GM19395 (cell line): Measurements from ENCODE around the gene NPIPA1.
"Not testable (repeated sequence)": the region's sequence is repeated elsewhere in the genome, so short reads cannot be mapped to it uniquely, and the experiment has no call there.

Experiments
- ATAC-seq: cut with Tn5 transposase; IDR thresholded peaks from one replicate; pipeline ENCODE4 v1.9.1; 2021; ENCODE audit warnings: mild to moderate bottlenecking, moderate library complexity; ENCODE audit not compliant: unreplicated experiment

Gene NPIPA1

GRCh38 chr16:14975418-14976194 lies 38.4 kb downstream of the NPIPA1 start:
- not testable (repeated sequence) for ATAC-seq

DNA sequence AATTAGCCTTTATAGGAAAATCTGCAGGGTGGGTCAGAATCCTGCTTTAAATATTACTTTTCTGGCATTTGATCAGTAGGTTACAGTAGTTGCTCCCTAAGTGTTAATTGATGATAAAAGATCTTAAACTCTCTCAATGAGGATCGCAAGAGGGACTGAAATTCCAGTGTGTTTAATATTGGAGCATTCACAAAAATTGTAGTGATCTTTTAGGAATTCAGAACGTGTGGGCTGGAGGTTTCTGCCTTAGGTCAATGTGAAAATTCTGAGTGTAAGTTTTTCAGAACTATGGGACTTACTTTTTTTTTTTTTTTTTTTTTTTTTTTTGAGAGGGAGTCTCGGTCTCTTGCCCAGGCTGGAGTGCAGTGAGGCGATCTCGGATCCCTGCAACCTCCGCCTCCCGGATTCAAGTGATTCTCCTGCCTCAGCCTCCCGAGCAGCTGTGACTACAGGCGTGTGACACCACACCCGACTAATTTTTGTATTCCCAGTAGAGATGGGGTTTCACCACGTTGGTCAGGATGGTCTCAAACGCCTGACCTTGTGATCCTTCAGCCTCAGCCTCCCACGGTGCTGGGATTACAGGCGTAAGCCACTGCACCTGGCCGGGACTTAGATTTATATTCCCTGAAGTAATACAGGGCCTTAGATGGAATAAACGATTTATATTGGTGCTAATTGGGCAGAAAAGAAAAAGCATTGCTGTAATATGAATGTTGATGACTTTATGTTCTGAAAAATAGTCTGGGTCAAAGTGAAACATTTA lies 39.9 kb downstream of the NPIPA1 start:
- ATAC-seq = not testable (repeated sequence)

- ATAC-seq = not testable (repeated sequence)
These were observed 41.0 kb downstream of the NPIPA1 start for GRCh38 chr16:14978281-14978680.

DNA sequence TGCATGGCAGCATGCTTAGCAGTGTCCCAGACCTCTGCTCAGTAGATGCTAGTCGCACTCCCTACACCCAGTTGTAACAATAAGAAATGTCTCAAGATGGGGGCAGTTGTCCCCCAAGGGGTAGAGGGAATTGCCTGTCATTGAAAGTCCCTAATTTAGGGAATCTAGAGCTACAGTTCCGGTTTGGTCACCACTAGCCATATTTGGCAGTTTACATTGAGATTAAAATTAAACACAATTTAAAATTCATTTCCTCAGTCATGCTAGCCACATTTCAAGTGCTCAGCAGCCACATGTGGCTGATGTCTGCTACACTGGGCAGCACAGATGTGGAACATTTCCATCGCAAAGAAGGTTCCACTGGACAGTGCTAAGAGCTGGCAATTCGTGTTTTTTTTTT lies 41.7 kb downstream of the NPIPA1 start:
- ATAC-seq = not testable (repeated sequence)

DNA sequence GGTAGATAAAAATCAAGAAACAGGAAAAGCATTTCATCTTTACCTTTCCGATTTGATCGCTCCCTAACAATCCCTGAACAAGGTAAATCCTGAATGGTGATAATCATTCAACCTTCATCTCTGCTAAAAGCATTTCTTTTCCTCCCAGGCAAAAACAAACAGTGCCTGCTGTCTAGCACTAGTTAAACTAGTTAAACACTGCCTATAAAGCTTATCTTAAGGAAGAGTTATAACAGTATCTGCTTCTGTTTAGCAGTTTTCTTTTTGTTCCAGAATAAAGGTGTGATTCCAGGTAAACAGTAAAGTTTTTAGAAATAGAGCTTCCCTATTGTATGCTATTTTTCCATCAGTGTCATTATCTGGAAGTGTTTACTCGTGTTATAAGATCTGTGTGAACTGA lies 44.0 kb downstream of the NPIPA1 start:
- ATAC-seq = not testable (repeated sequence)

DNA sequence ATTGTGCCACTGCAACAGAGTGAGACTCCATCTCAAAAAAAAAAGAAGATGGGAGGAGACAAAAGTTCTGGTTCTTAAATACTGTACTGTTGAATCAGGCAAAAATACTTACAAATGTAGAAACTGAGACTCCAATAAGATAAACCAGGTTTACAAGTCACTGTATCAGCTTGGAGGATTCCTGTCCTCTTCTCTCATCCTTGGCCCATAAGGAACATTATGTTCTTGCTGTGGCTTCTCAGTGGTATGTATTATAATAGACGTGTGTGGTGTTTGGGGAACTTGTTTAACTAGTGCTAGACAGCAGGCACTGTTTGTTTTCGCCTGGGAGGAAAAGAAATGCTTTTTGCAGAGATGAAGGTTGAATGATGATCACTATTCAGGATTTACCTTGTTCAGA lies 45.3 kb downstream of the NPIPA1 start:
- ATAC-seq = not testable (repeated sequence)

DNA sequence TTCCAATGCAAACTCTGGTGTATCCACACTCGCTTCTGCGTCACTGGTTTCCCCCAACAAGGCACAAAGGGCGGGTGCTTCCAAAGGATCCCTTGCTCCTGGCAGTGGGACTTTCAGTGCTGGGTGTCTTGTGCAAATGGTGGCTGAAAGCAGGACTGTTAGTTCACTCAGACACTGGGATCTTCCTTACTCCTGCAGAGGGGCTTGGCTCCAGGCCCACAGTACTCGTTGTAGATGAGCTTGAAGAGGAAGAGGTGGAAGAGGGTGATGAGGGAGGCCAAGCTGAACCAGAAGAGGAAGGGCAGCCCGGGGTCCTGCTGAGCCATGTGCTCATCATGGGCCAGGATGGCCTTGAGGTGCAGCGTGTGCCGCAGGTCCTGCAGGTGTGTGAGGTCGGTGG lies 50.8 kb downstream of the NPIPA1 start:
- not testable (repeated sequence) for ATAC-seq

DNA sequence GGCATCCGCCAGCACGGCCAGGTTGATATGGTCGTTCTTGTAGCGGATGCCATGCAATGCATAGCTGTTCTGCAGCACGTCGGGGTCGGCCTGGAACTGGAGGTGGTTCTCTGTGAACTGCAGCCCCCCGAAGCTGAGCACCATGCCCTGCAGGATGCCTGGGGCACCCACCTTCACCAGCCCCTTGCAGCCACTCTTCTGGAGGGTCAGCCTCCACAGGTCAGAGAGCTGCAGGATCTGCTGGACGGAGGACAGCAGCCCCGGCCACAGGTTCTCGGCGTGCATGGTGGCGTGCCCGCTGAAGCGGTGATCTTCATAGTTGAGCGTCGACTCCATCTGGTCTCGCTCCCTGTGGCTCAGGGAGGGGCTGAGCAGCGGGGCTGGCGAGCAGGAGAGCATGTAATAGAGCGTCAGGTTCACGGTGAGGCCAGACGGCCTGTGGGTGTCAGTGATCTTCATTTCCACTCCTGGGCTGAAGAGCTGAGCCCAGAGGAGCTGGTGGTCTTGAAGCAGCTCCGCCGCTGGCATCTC lies 51.5 kb downstream of the NPIPA1 start:
- ATAC-seq = not testable (repeated sequence)

DNA sequence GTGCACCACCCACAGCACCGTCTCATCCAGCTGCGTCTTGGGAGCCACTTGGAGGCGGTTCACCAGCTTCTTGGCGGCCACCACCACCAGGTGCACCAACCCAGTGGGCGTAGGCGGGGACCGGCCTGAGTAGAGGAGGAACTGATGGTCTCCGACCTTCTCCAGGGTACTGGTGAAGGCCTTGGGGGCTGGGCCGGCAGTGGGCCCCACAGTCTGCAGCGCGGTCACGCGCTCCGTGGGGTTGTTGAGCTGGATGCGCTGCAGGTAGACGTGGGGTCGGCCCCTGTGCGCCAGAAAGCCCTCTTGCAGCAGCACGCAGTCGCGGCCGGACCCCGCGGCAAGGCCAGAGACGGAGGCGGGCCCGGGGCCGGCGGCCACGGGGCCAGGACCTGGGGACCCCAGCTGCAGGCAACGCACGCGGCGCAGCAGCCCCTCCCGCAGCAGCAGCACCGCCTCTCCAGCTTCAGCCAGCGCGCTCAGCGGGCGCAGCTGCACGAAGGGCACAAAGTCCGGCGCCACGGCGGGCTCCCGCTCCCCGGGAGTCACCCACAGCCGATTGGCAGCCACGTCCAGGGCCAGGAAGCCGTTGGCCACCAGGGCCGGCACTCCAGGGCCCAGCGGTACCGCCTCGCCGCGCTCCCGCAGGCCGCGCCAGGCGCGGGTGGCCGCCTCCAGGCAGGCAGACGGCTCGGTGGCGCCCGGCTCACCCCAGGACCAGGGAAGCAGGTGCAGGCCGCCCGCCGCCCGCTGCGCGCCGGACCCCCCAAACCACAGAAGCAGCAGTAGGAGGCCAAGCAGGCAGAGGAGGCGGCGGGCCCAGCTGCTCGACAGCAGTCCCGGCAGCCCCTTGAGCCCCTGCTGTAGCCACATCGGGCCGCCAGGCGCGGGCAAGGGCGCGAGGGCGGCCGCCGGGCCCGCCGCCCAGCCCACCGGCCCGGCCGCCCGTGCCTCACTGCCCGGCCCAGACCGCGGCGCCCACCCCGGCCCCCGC lies 52.3 kb downstream of the NPIPA1 start:
- not testable (repeated sequence) for ATAC-seq

DNA sequence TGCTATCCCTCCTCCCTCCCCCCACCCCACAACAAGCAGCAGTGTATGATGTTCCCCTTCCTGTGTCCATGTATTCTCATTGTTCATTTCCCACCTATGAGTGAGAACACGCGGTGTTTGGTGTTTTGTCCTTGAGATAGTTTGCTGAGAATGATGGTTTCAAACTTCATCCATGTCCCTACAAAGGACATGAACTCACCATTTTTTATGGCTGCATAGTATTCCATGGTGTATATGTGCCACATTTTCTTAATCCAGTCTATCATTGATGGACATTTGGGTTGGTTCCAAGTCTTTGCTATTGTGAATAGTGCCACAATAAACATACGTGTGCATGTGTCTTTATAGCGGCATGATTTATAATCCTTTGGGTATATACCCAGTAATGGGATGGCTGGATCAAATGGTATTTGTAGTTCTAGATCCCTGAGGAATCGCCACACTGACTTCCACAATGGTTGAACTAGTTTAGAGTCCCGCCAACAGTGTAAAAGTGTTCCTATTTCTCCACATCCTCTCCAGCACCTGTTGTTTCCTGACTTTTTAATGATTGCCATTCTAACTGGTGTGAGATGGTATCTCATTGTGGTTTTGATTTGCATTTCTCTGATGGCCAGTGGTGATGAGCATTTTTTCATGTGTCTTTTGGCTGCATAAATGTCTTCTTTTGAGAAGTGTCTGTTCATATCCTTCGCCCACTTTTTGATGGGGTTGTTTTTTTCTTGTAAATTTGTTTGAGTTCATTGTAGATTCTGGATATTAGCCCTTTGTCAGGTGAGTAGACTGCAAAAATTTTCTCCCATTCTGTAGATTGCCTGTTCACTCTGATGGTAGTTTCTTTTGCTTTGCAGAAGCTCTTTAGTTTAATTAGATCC lies 56.3 kb downstream of the NPIPA1 start:
- not testable (repeated sequence) for ATAC-seq

DNA sequence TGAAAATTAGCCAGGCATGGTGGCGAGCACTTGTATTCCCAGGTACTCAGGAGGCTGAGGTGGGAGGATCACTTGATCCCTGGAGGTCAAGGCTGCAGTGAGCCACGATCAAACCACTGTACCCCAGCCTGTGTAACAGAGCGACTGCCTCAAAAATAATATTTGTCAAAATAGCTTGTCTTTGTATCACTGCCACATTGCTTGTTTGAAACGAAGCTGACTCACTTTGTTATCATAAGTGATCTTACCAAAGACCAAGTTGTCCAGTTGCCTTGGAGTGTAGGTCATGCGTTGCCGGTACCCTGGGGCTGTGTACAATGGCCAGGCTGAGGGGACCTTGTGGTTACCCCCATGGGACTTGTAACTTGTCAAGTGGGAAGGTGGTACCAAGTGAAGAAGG lies 59.5 kb downstream of the NPIPA1 start:
- not testable (repeated sequence) for ATAC-seq

DNA sequence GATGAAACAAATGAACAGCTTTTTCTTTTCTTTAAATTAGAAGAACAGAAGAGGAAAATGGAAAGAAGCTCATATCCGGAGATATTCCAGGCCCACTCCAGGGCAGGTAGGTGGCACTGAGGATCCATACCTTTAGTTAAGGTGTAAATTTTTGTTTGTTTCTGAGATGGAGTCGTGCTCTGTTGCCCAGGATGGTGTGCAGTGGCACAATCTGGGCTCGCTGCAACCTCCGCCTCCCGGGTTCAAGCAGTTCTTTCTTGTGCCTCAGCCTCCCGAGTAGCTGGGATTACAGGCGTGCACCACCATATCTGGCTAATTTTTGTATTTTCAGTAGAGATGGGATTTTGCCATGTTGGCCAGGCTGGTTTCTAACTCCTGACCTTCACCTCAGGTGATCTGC lies 61.1 kb downstream of the NPIPA1 start:
- ATAC-seq = not testable (repeated sequence)

DNA sequence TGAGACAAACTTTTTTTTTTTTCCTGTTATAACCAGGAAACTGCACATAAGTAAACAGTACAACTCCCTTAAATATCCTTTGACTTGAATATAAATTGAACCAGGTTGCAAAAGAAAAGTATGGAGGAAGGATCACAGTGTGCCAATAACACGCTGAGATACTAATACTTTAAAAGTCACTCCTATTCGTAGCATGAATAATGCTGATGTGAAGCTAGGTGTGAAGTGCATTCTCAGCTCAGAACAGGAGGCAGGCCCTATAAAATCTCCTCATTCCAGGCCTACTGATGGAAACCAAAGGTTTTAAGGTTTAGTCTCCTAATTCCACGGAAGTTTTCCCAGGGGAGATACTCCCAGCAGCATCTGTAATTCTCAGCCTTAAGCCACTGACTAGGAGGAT lies 62.6 kb downstream of the NPIPA1 start:
- not testable (repeated sequence) for ATAC-seq
